Prostate gland (tissue), 2 donors: ENCODE results near the gene LRCH1. TPM values are rescaled to one million over a fixed set of nuclear protein-coding genes. Genes with fewer than 3 reads are reported as not detected.

ENCODE experiments used
- DNase-seq: peaks from one replicate; pipeline ENCODE4 v3.0.0-alpha.2; 2019; ENCODE audit warnings: low spot score
- H3K27ac ChIP-seq, 2 donors: fragments of 200-600 bp; sonication (generic); 2 replicates each; pipeline ENCODE4 v1.5.1; 2017 to 2019
- H3K27me3 ChIP-seq: fragments of 200-600 bp; sonication (generic); replicated peaks from 2 replicates; pipeline ENCODE4 v1.5.1; 2019; ENCODE audit not compliant: insufficient read depth
- H3K36me3 ChIP-seq, 2 donors: fragments of 200-600 bp; sonication (generic); 1 replicate in 1 of 2; 2 replicates in 1 of 2; pipeline versions ENCODE4 v1.5.1 to v1.8.1; 2017 to 2019
- H3K4me1 ChIP-seq: fragments of 200-600 bp; sonication (generic); replicated peaks from 2 replicates; pipeline ENCODE4 v1.5.1; 2019
- H3K4me3 ChIP-seq, 2 donors: fragments of 200-600 bp; sonication (generic); 2 replicates each; pipeline ENCODE4 v1.5.1; 2017 to 2019
- H3K9me3 ChIP-seq: fragments of 200-600 bp; sonication (generic); 2 replicates; pipeline ENCODE4 v1.5.1; 2017
- POLR2A ChIP-seq: fragments of 450-650 bp; IDR thresholded peaks from one replicate; pipeline ENCODE4 v1.6.1; 2016; ENCODE audit warnings: antibody characterized with exemption, mild to moderate bottlenecking
- POLR2AphosphoS5 ChIP-seq: sonication (generic); formaldehyde crosslinking; IDR thresholded peaks from one replicate; pipeline ENCODE4 v1.6.1; 2017; ENCODE audit warnings: antibody characterized with exemption
- WGBS: methylation state at CpG from one replicate; pipeline ENCODE4 v1.1.5; 2018; 5-methylcytosine and 5-hydroxymethylcytosine counted together
- intact Hi-C: fragments of 100-400 bp; cut with DNase I; formaldehyde crosslinking; loops from one replicate; pipeline ENCODE4 v1.14.2; 2022
- total RNA-seq, 2 donors: library from RNA; depleted of rRNA; stranded (reverse); fragments of >200 nt; gene quantifications; one replicate each; pipeline ENCODE4 v1.1.0, GENCODE V29; 2016
- TF ChIP-seq, protein P1 (sequence below), 4 experiments: fragments of 200-600 bp in 2 of 4; fragments of 450-650 bp in 2 of 4; sonication (generic) in 2 of 4; IDR thresholded peaks; 1 replicate in 3 of 4; 2 replicates in 1 of 4; pipeline ENCODE4 v1.5.1; 2016 to 2019; ENCODE audit warnings: antibody characterized with exemption in 4 of 4, mild to moderate bottlenecking in 2 of 4, moderate library complexity in 2 of 4

Gene LRCH1
- total RNA-seq, 2 donors from 2014 or later: 14.8 to 17.2 TPM

- DNase-seq: no peak
- no peaks in the 10 kb centered on the region for H3K9me3 ChIP-seq
- intact Hi-C loops: no loop called here
- TF ChIP-seq POLR2A: no peak
- no peak for TF ChIP-seq POLR2AphosphoS5
- TF ChIP-seq, protein P1, sequence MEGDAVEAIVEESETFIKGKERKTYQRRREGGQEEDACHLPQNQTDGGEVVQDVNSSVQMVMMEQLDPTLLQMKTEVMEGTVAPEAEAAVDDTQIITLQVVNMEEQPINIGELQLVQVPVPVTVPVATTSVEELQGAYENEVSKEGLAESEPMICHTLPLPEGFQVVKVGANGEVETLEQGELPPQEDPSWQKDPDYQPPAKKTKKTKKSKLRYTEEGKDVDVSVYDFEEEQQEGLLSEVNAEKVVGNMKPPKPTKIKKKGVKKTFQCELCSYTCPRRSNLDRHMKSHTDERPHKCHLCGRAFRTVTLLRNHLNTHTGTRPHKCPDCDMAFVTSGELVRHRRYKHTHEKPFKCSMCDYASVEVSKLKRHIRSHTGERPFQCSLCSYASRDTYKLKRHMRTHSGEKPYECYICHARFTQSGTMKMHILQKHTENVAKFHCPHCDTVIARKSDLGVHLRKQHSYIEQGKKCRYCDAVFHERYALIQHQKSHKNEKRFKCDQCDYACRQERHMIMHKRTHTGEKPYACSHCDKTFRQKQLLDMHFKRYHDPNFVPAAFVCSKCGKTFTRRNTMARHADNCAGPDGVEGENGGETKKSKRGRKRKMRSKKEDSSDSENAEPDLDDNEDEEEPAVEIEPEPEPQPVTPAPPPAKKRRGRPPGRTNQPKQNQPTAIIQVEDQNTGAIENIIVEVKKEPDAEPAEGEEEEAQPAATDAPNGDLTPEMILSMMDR (IDR thresholded peaks at IDR 0.05): no peak
- WGBS: 92% methylated on average over 3 of the region's 3 CpGs
- H3K27ac ChIP-seq: no peak overlapping the region
- no peak overlapping the region for H3K4me3 ChIP-seq
- H3K4me1 ChIP-seq: no peaks in the 10 kb centered on the region
- H3K36me3 ChIP-seq: no peaks in the 10 kb centered on the region
- H3K27me3 ChIP-seq: no peaks in the 10 kb centered on the region
Measured at GRCh38 chr13:46539231-46539630, 13.7 kb upstream of the LRCH1 start.

DNA sequence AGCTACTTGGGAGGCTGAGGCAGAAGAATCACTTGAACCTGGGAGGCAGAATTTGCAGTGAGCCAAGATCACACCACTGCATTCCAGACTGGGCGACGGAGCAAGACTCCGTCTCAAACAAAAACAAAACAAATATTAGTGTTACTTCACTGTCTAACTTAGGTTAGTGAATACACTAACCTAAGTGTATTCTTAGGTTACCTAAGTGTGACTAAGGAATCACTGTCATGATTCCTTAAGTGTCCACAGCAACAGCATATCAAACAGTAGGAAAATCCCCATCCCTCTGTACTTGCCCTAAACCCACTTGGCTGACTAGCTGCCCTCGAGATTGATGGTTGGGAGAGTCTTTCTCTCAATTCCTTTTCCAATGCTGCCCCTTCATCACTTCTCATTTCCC lies 11.8 kb upstream of the LRCH1 start:
- H3K27me3 ChIP-seq: no peaks in the 10 kb centered on the region
- H3K9me3 ChIP-seq: no peaks in the 10 kb centered on the region
- no peak overlapping the region for H3K27ac ChIP-seq
- no peak overlapping the region for H3K4me3 ChIP-seq
- 82% methylated on average over 4 of the region's 4 CpGs for WGBS
- intact Hi-C loops: no loop called here
- DNase-seq: no peak
- no peaks in the 10 kb centered on the region for H3K4me1 ChIP-seq
- no peak for TF ChIP-seq POLR2AphosphoS5
- TF ChIP-seq, protein P1 (IDR thresholded peaks at IDR 0.05): no peak
- TF ChIP-seq POLR2A: no peak
- no peaks in the 10 kb centered on the region for H3K36me3 ChIP-seq

DNA sequence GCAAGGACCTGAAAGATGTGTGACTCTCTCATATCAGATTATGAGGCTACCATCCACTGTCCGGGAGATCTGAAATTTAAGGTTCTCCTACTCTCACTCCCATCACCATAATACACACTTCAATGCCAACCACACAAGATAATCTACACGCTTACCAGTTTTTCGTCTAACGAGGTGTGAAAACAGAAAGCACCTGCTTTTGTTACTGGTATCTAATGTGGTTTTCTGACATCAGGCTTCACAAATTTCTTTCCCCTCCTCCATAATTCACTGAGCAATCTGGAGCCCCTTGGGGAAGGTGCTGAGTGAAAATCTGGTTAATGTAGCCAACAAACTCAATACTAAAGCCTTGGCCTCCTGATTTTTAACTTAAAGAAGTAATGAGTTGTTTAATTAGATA lies 10.1 kb upstream of the LRCH1 start:
- Histone ChIP-seq H3K27me3 (no peaks in the 10 kb centered on the region), H3K27ac (no peak overlapping the region), H3K9me3 (no peaks in the 10 kb centered on the region), H3K4me3 (no peak overlapping the region), H3K4me1 (no peaks in the 10 kb centered on the region), H3K36me3 (no peaks in the 10 kb centered on the region)
- no peak for DNase-seq
- intact Hi-C loops: no loop called here
- TF ChIP-seq, protein P1 (IDR thresholded peaks at IDR 0.05): no peak
- TF ChIP-seq POLR2AphosphoS5 (no peak), POLR2A (no peak)
- 93% methylated on average over 4 of the region's 4 CpGs for WGBS

DNA sequence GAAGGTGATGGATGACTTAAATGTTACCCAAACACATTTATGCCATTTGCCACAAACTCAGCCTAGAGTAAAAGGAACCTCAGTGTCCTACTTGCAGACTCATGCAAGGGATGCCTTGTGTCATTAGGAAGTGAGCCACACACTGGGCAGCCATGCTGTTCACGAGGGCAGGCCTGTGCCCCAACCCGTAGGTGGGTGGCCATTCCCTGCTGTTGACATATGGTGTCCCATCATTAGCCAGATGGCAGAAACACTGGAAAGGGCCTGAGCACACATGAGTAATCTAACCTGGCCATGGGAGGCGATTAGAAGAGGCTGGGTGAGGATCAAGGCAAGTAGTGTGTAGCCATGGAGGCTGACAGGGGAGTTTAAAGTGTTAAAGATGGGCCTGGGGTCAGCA lies 9.7 kb upstream of the LRCH1 start:
- no peaks in the 10 kb centered on the region for H3K27me3 ChIP-seq
- intact Hi-C loops: no loop called here
- H3K27ac ChIP-seq: no peak overlapping the region
- TF ChIP-seq POLR2A: no peak
- TF ChIP-seq, protein P1 (IDR thresholded peaks at IDR 0.05): no peak
- no peak for TF ChIP-seq POLR2AphosphoS5
- H3K9me3 ChIP-seq: no peaks in the 10 kb centered on the region
- H3K4me1 ChIP-seq: no peaks in the 10 kb centered on the region
- DNase-seq: no peak
- no peak overlapping the region for H3K4me3 ChIP-seq
- 84% methylated on average over 3 of the region's 3 CpGs for WGBS
- no peaks in the 10 kb centered on the region for H3K36me3 ChIP-seq

- WGBS: 91% methylated on average over 2 of the region's 2 CpGs
Measured at GRCh38 chr13:46544208-46544607, 8.8 kb upstream of the LRCH1 start.

More at GRCh38 chr13:46544208-46544607, 8.8 kb upstream of the LRCH1 start:
- DNase-seq: no peak
- TF ChIP-seq POLR2A (no peak), POLR2AphosphoS5 (no peak)
- TF ChIP-seq, protein P1 (IDR thresholded peaks at IDR 0.05): no peak
- Histone ChIP-seq H3K9me3 (no peaks in the 10 kb centered on the region), H3K4me1 (no peaks in the 10 kb centered on the region), H3K27me3 (no peaks in the 10 kb centered on the region), H3K36me3 (no peaks in the 10 kb centered on the region), H3K4me3 (no peak overlapping the region), H3K27ac (no peak overlapping the region)
- intact Hi-C loops: no loop called here
